A673 (cell line): Measurements from ENCODE around the gene GABRA6. TPM values are rescaled to one million over a fixed set of nuclear protein-coding genes. Genes with fewer than 3 reads are reported as not detected.

Experiments used
- BruUV-seq: library from RNA; stranded (reverse); fragments of 400-500 nt; replicated peaks from 2 replicates; lab custom pipeline; 2021; lab: Mats Ljungman, UMichigan
- CTCF ChIA-PET: fragments of 300-600 bp; sonication (Branson Sonifier 250); formaldehyde crosslinking; loops from one replicate; lab custom pipeline; 2022; ENCODE audit warnings: antibody characterized with exemption; lab: Charles Lee
- POLR2A ChIA-PET: fragments of 300-600 bp; sonication (Branson Sonifier 250); formaldehyde crosslinking; loops from one replicate; lab custom pipeline; 2022; ENCODE audit warnings: antibody characterized with exemption; ENCODE audit not compliant: low non-redundant PET; lab: Charles Lee
- DNase-seq: peaks from one replicate; pipeline ENCODE4 v3.0.0-alpha.2; 2015; ENCODE audit warnings: low spot score
- H3K27ac ChIP-seq: fragments of 200-600 bp; sonication (generic); 2 replicates; pipeline ENCODE4 v1.5.1; 2016; ENCODE audit warnings: mixed run types, low read depth, mild to moderate bottlenecking, mixed read lengths, antibody characterized with exemption, low read length; ENCODE audit not compliant: poor library complexity, severe bottlenecking
- H3K27me3 ChIP-seq: fragments of 200-600 bp; sonication (generic); replicated peaks from 2 replicates; pipeline ENCODE4 v1.6.1; 2017; ENCODE audit warnings: mixed run types, low read depth, mild to moderate bottlenecking, mixed read lengths, antibody characterized with exemption, low read length; ENCODE audit not compliant: insufficient read depth, poor library complexity
- H3K36me3 ChIP-seq: fragments of 200-600 bp; sonication (generic); 2 replicates; pipeline ENCODE4 v1.6.1; 2016; ENCODE audit warnings: mixed run types, mild to moderate bottlenecking, mixed read lengths, antibody characterized with exemption, low read length; ENCODE audit not compliant: insufficient read depth, poor library complexity, severe bottlenecking
- H3K4me1 ChIP-seq: fragments of 200-600 bp; sonication (generic); 2 replicates; pipeline ENCODE4 v1.6.1; 2017; ENCODE audit warnings: mixed run types, mild to moderate bottlenecking, mixed read lengths, antibody characterized with exemption, low read length; ENCODE audit not compliant: insufficient read depth, poor library complexity, severe bottlenecking
- H3K4me3 ChIP-seq: fragments of 200-600 bp; sonication (generic); 2 replicates; pipeline ENCODE4 v1.5.1; 2016; ENCODE audit warnings: low read depth, mixed run types, mild to moderate bottlenecking, mixed read lengths, low read length; ENCODE audit not compliant: poor library complexity, severe bottlenecking
- H3K9me3 ChIP-seq: fragments of 200-600 bp; sonication (generic); 2 replicates; pipeline ENCODE4 v1.6.1; 2016; ENCODE audit warnings: mixed run types, low read depth, mild to moderate bottlenecking, mixed read lengths, antibody characterized with exemption, low read length; ENCODE audit not compliant: poor library complexity, severe bottlenecking
- CTCF ChIP-seq: fragments of 300-800, 200-600 bp; sonication (generic); conservative IDR thresholded peaks from 2 replicates; pipeline ENCODE4 v1.5.1; 2017; ENCODE audit warnings: low read depth, mild to moderate bottlenecking, antibody characterized with exemption, low read length, moderate library complexity, mixed read lengths
- EZH2 ChIP-seq: fragments of 200-600 bp; sonication (generic); IDR thresholded peaks from 2 replicates; pipeline ENCODE4 v1.6.1; 2017; ENCODE audit warnings: borderline replicate concordance, low read depth, mild to moderate bottlenecking, mixed read lengths, antibody characterized with exemption, low read length; ENCODE audit not compliant: poor library complexity, severe bottlenecking
- intact Hi-C: fragments of 100-400 bp; cut with micrococcal nuclease; formaldehyde crosslinking; loops from one replicate; pipeline ENCODE4 v1.10.0; 2022; ENCODE audit not compliant: unreplicated experiment
- total RNA-seq: library from RNA; stranded (reverse); gene quantifications from 2 replicates; pipeline ENCODE4 v1.2.3, GENCODE V29; 2021

Gene GABRA6
- total RNA-seq, 1 experiment from 2014 or later, result not detected

DNA sequence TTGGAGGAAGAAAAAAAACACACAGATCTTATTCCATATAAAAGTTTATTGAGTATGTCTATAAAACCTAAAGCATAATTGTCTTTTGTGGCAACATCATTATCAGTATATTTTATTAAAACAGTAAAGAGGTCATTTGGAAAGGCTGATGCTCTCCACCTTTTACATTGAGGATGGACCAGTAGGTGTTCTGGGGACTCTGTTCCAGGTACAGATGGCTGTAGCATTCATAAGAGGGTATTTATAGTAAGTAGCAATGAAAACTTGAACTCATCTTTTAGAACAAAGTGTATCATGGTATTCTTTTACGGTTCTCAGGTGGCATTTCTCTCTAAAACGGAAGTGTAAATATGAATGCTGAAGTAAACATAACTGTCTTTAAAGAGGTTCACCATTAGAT lies 1.8 kb downstream of the GABRA6 start:
- H3K4me1 ChIP-seq, result no peaks in the 10 kb centered on the region
- no peak for DNase-seq
- H3K27me3 ChIP-seq, result no peaks in the 10 kb centered on the region
- H3K27ac ChIP-seq, result no peak overlapping the region
- CTCF ChIA-PET, result no interaction called here
- no TSS peak for BruUV-seq
- intact Hi-C loops, result no loop called here
- POLR2A ChIA-PET, result no interaction called here
- H3K36me3 ChIP-seq, result no peaks in the 10 kb centered on the region
- H3K9me3 ChIP-seq, result no peaks in the 10 kb centered on the region
- H3K4me3 ChIP-seq, result no peak overlapping the region
- no peak for TF ChIP-seq CTCF
- TF ChIP-seq EZH2, result no peak

DNA sequence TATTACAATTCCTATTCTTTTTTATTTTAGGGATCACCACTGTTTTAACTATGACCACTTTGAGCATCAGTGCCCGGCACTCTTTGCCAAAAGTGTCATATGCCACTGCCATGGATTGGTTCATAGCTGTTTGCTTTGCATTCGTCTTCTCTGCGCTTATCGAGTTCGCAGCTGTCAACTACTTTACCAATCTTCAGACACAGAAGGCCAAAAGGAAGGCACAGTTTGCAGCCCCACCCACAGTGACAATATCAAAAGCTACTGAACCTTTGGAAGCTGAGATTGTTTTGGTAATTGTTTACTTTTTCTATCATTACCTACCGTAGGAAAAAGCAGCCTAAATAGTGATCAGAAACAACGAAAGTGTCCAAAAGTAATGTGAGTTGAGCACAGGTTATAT lies 6.4 kb downstream of the GABRA6 start:
- DNase-seq, result no peak
- TF ChIP-seq CTCF, result no peak
- TF ChIP-seq EZH2, result no peak
- BruUV-seq, result no TSS peak
- ChIA-PET POLR2A (no interaction called here), CTCF (no interaction called here)
- Histone ChIP-seq H3K27ac (no peak overlapping the region), H3K9me3 (no peaks in the 10 kb centered on the region), H3K4me1 (no peaks in the 10 kb centered on the region), H3K4me3 (no peak overlapping the region), H3K36me3 (no peaks in the 10 kb centered on the region), H3K27me3 (no peaks in the 10 kb centered on the region)
- intact Hi-C loops, result no loop called here

GRCh38 chr5:161697001-161697400 lies 11.5 kb downstream of the GABRA6 start:
- TF ChIP-seq CTCF (no peak), EZH2 (no peak)
- Histone ChIP-seq H3K27me3 (no peaks in the 10 kb centered on the region), H3K27ac (no peak overlapping the region), H3K4me3 (no peak overlapping the region), H3K36me3 (no peaks in the 10 kb centered on the region), H3K4me1 (no peaks in the 10 kb centered on the region), H3K9me3 (no peaks in the 10 kb centered on the region)
- no TSS peak for BruUV-seq
- ChIA-PET CTCF (no interaction called here), POLR2A (no interaction called here)
- intact Hi-C loops, result no loop called here
- no peak for DNase-seq
